HUES64 (cell line): ENCODE data around the gene KCNQ1.

Experiments used
- H3K27ac ChIP-seq: 2 replicates; pipeline ENCODE4 v1.7.0; 2013; ENCODE audit warnings: low read depth, low read length, inconsistent platforms
- H3K27me3 ChIP-seq: 2 replicates; pipeline ENCODE4 v1.6.1; 2013; ENCODE audit warnings: mild to moderate bottlenecking, low read length; ENCODE audit not compliant: insufficient read depth
- H3K36me3 ChIP-seq: 2 replicates; pipeline ENCODE4 v1.6.1; 2013; ENCODE audit warnings: mild to moderate bottlenecking, low read length; ENCODE audit not compliant: insufficient read depth
- H3K4me1 ChIP-seq: 2 replicates; pipeline ENCODE4 v1.6.1; 2013; ENCODE audit warnings: mild to moderate bottlenecking, low read length, moderate library complexity; ENCODE audit not compliant: insufficient read depth
- H3K4me3 ChIP-seq: 2 replicates; pipeline ENCODE4 v1.5.1; 2013; ENCODE audit warnings: mild to moderate bottlenecking, low read length, moderate library complexity
- H3K9ac ChIP-seq: 2 replicates; pipeline ENCODE4 v1.6.1; 2013; ENCODE audit warnings: mild to moderate bottlenecking, low read depth, low read length
- H3K9me3 ChIP-seq: 2 replicates; pipeline ENCODE4 v1.6.1; 2013; ENCODE audit warnings: low read depth, low read length; ENCODE audit not compliant: insufficient read depth
- WGBS: fragments of 150-250, 120-280 bp; methylation state at CpG from one replicate; pipeline ENCODE4 v1.1.7; 2013; ENCODE audit warnings: missing lambda C conversion rate; 5-methylcytosine and 5-hydroxymethylcytosine counted together

Gene KCNQ1

GRCh38 chr11:2446590-2447252, 1.9 kb downstream of the KCNQ1 start:
- H3K27me3 ChIP-seq, result peaks cover 91% of the 10 kb centered on the region
- no peaks in the 10 kb centered on the region for H3K4me1 ChIP-seq
- H3K9ac ChIP-seq, result no peak overlapping the region
- no peak overlapping the region for H3K27ac ChIP-seq
- peaks cover 7% of the 10 kb centered on the region; the same call in 1 of the 2 replicates for H3K9me3 ChIP-seq
- no peak overlapping the region for H3K4me3 ChIP-seq
- 91% methylated on average over 14 of the region's 15 CpGs for WGBS
- no peaks in the 10 kb centered on the region for H3K36me3 ChIP-seq

- Histone ChIP-seq H3K4me1 (no peaks in the 10 kb centered on the region), H3K9ac (no peak overlapping the region), H3K4me3 (no peak overlapping the region), H3K36me3 (no peaks in the 10 kb centered on the region), H3K9me3 (peaks cover 7% of the 10 kb centered on the region; the same call in 1 of the 2 replicates), H3K27ac (no peak overlapping the region), H3K27me3 (peaks cover 91% of the 10 kb centered on the region)
- 92% methylated on average over 12 of the region's 12 CpGs for WGBS
Measured at GRCh38 chr11:2447253-2447950, 2.6 kb downstream of the KCNQ1 start.

GRCh38 chr11:2447951-2448650, 3.3 kb downstream of the KCNQ1 start:
- H3K4me3 ChIP-seq, result no peak overlapping the region
- 0 out of 2 replicates have a peak, but pooled peaks cover 2% of the 10 kb centered on the region for H3K9me3 ChIP-seq
- no peak overlapping the region for H3K27ac ChIP-seq
- WGBS, result 94% methylated on average over 10 of the region's 10 CpGs
- H3K9ac ChIP-seq, result no peak overlapping the region
- H3K4me1 ChIP-seq, result no peaks in the 10 kb centered on the region
- H3K27me3 ChIP-seq, result peaks cover 89% of the 10 kb centered on the region
- H3K36me3 ChIP-seq, result no peaks in the 10 kb centered on the region

- Histone ChIP-seq H3K9ac (no peak overlapping the region), H3K4me1 (no peaks in the 10 kb centered on the region), H3K4me3 (no peak overlapping the region), H3K27ac (no peak overlapping the region), H3K27me3 (peaks cover 86% of the 10 kb centered on the region), H3K36me3 (no peaks in the 10 kb centered on the region), H3K9me3 (no peaks in the 10 kb centered on the region)
- 92% methylated on average over 21 of the region's 21 CpGs for WGBS
Measured at GRCh38 chr11:2448661-2449547, 4.1 kb downstream of the KCNQ1 start.

GRCh38 chr11:2449548-2450320, 4.9 kb downstream of the KCNQ1 start:
- H3K9ac ChIP-seq, result no peak overlapping the region
- H3K4me1 ChIP-seq, result no peaks in the 10 kb centered on the region
- H3K27ac ChIP-seq, result no peak overlapping the region
- no peak overlapping the region for H3K4me3 ChIP-seq
- peaks cover 88% of the 10 kb centered on the region for H3K27me3 ChIP-seq
- no peaks in the 10 kb centered on the region for H3K9me3 ChIP-seq
- H3K36me3 ChIP-seq, result no peaks in the 10 kb centered on the region
- 89% methylated on average over 26 of the region's 26 CpGs for WGBS

- Histone ChIP-seq H3K9me3 (no peaks in the 10 kb centered on the region), H3K9ac (no peak overlapping the region), H3K27ac (no peak overlapping the region), H3K4me3 (no peak overlapping the region), H3K36me3 (no peaks in the 10 kb centered on the region), H3K27me3 (peaks cover 83% of the 10 kb centered on the region), H3K4me1 (no peaks in the 10 kb centered on the region)
- 90% methylated on average over 19 of the region's 19 CpGs for WGBS
Measured at GRCh38 chr11:2450321-2451041, 5.7 kb downstream of the KCNQ1 start.

GRCh38 chr11:2451336-2451735, 6.5 kb downstream of the KCNQ1 start:
- no peak overlapping the region for H3K27ac ChIP-seq
- H3K4me3 ChIP-seq, result no peak overlapping the region
- H3K9me3 ChIP-seq, result no peaks in the 10 kb centered on the region
- no peaks in the 10 kb centered on the region for H3K4me1 ChIP-seq
- 95% methylated on average over 15 of the region's 15 CpGs for WGBS
- H3K27me3 ChIP-seq, result peaks cover 75% of the 10 kb centered on the region
- H3K36me3 ChIP-seq, result no peaks in the 10 kb centered on the region
- no peak overlapping the region for H3K9ac ChIP-seq

- Histone ChIP-seq H3K9ac (no peak overlapping the region), H3K4me3 (no peak overlapping the region), H3K27me3 (peaks cover 69% of the 10 kb centered on the region), H3K27ac (no peak overlapping the region), H3K9me3 (no peaks in the 10 kb centered on the region), H3K36me3 (no peaks in the 10 kb centered on the region), H3K4me1 (no peaks in the 10 kb centered on the region)
- WGBS, result 74% methylated on average over 6 of the region's 6 CpGs
Measured at GRCh38 chr11:2451916-2452315, 7.1 kb downstream of the KCNQ1 start.

- Histone ChIP-seq H3K27me3 (peaks cover 69% of the 10 kb centered on the region), H3K36me3 (no peaks in the 10 kb centered on the region), H3K9ac (no peak overlapping the region), H3K4me1 (no peaks in the 10 kb centered on the region), H3K27ac (no peak overlapping the region), H3K4me3 (no peak overlapping the region), H3K9me3 (no peaks in the 10 kb centered on the region)
- WGBS, result 63% methylated on average over 20 of the region's 20 CpGs
Measured at GRCh38 chr11:2452321-2453012, 7.7 kb downstream of the KCNQ1 start.
